GM21786 (cell line): Measurements from ENCODE around the gene LIN9.

ENCODE experiments used
- ATAC-seq: cut with Tn5 transposase; IDR thresholded peaks from one replicate; pipeline ENCODE4 v1.9.1; 2021; ENCODE audit not compliant: unreplicated experiment

The LIN9 gene

GRCh38 chr1:226322986-226323385 is 14.0 kb upstream of the LIN9 start:
- no peak for ATAC-seq

GRCh38 chr1:226320930-226321329 is 12.0 kb upstream of the LIN9 start:
- no peak for ATAC-seq

- ATAC-seq, result no peak
These were observed 9.5 kb upstream of the LIN9 start for GRCh38 chr1:226318471-226318870.

GRCh38 chr1:226314055-226314454 is 5.1 kb upstream of the LIN9 start:
- ATAC-seq, result no peak

GRCh38 chr1:226312065-226312464 is 3.1 kb upstream of the LIN9 start:
- ATAC-seq, result no peak

GRCh38 chr1:226311376-226311775 is 2.4 kb upstream of the LIN9 start:
- no peak for ATAC-seq

- no peak for ATAC-seq
These were observed 1.8 kb upstream of the LIN9 start for GRCh38 chr1:226310637-226311195.

GRCh38 chr1:226310245-226310540 is 1.2 kb upstream of the LIN9 start:
- ATAC-seq, result no peak

- ATAC-seq, result peak; percentile 37
These were observed 657 bp upstream of the LIN9 start for GRCh38 chr1:226309398-226310244.

- ATAC-seq, result peak; percentile 15
These were observed 720 bp downstream of the LIN9 start for GRCh38 chr1:226308166-226308722.

- no peak for ATAC-seq
These were observed 2.5 kb downstream of the LIN9 start for GRCh38 chr1:226306425-226306824.

GRCh38 chr1:226305184-226305583 is 3.8 kb downstream of the LIN9 start:
- no peak for ATAC-seq

GRCh38 chr1:226304291-226304955 is 4.5 kb downstream of the LIN9 start:
- ATAC-seq, result no peak

- no peak for ATAC-seq
These were observed 6.2 kb downstream of the LIN9 start for GRCh38 chr1:226302731-226303130.

GRCh38 chr1:226296911-226297310 is 12.1 kb downstream of the LIN9 start:
- ATAC-seq, result no peak

- no peak for ATAC-seq
These were observed 15.4 kb downstream of the LIN9 start for GRCh38 chr1:226293553-226293920.

- ATAC-seq, result no peak
These were observed 16.0 kb downstream of the LIN9 start for GRCh38 chr1:226292874-226293552.

- ATAC-seq, result no peak
These were observed 21.4 kb downstream of the LIN9 start for GRCh38 chr1:226287587-226287986.

- no peak for ATAC-seq
These were observed 27.9 kb downstream of the LIN9 start for GRCh38 chr1:226281058-226281457.

GRCh38 chr1:226279498-226279897 is 29.5 kb downstream of the LIN9 start:
- no peak for ATAC-seq

GRCh38 chr1:226277897-226278296 is 31.1 kb downstream of the LIN9 start:
- no peak for ATAC-seq

GRCh38 chr1:226276987-226277386 is 32.0 kb downstream of the LIN9 start:
- ATAC-seq, result no peak
